Kidney (tissue), 14 donors: ENCODE measurements around the gene CMSS1. TPM values are rescaled to one million over a fixed set of nuclear protein-coding genes. Genes with fewer than 3 reads are reported as not detected.

ENCODE experiments used
- DNase-seq, 5 donors: peaks; one replicate each; pipeline ENCODE4 v3.0.0-alpha.2; 2013 to 2020
- FAIRE-seq: peaks from 2 replicates; lab custom pipeline; 2012; peaks lifted over from hg19 to GRCh38; lab: Jason Lieb, UNC
- H3K27ac ChIP-seq, 2 donors: one replicate each; pipeline ENCODE4 v1.7.0; 2013; ENCODE audit warnings: low read depth in 2 of 2, low read length in 2 of 2, inconsistent platforms in 1 of 2
- H3K27me3 ChIP-seq: one replicate; pipeline ENCODE4 v1.7.1; 2013; ENCODE audit warnings: low read length, inconsistent platforms; ENCODE audit not compliant: control insufficient read depth, insufficient read depth
- H3K36me3 ChIP-seq, 3 donors: one replicate each; pipeline versions ENCODE4 v1.7.0 to v1.7.1; 2013; ENCODE audit warnings: low read length in 3 of 3, control low read depth in 1 of 3, inconsistent platforms in 1 of 3; ENCODE audit not compliant: insufficient read depth in 3 of 3, control insufficient read depth in 2 of 3
- H3K4me1 ChIP-seq, 3 donors: one replicate each; pipeline versions ENCODE4 v1.7.0 to v1.7.1; 2013; ENCODE audit warnings: low read length in 3 of 3, inconsistent platforms in 1 of 3, low read depth in 1 of 3; ENCODE audit not compliant: control insufficient read depth in 2 of 3, insufficient read depth in 2 of 3
- H3K4me3 ChIP-seq, 3 donors: one replicate each; pipeline versions ENCODE4 v1.7.0 to v1.8.1; 2013; ENCODE audit warnings: low read length in 3 of 3, control low read depth in 1 of 3, inconsistent platforms in 1 of 3
- H3K9ac ChIP-seq, 3 donors: one replicate each; pipeline versions ENCODE4 v1.7.0 to v1.7.1; 2013; ENCODE audit warnings: low read length in 3 of 3, control low read depth in 1 of 3, inconsistent platforms in 1 of 3
- H3K9me3 ChIP-seq, 3 donors: one replicate each; pipeline versions ENCODE4 v1.7.0 to v1.7.1; 2013; ENCODE audit warnings: low read length in 3 of 3, control low read depth in 1 of 3, inconsistent platforms in 1 of 3; ENCODE audit not compliant: control insufficient read depth in 2 of 3, insufficient read depth in 1 of 3
- intact Hi-C: fragments of 100-400 bp; cut with DNase I; formaldehyde crosslinking; loops from one replicate; pipeline ENCODE4 v1.11.1; 2022
- polyA plus RNA-seq: library from polyadenylated mRNA; stranded (reverse); fragments of 350-450 nt; fragmentation: Illumina TruSeq; extraction: RNeasy Lipid Tissue Mini Kit (QIAGEN cat#74804); gene quantifications from one replicate; pipeline ENCODE4 v1.2.3, GENCODE V29; 2014; ENCODE audit warnings: low read depth, low replicate concordance; ENCODE audit not compliant: insufficient read depth
- total RNA-seq: library from RNA; stranded (reverse); fragmentation: NEBNext Ultra II Directional; extraction: Animal tissue kit (Norgen Biotek cat#: 25700); gene quantifications from one replicate; pipeline ENCODE4 v1.2.1, GENCODE V29; 2021
- TF ChIP-seq, protein P1 (sequence below): IDR thresholded peaks from 3 replicates; pipeline ENCODE4 v1.5.1; 2012; ENCODE audit warnings: mild to moderate bottlenecking, moderate library complexity, borderline replicate concordance; ENCODE audit not compliant: insufficient read depth; ENCODE audit errors: extremely low read depth
- donor health status: control.
- donor health status: control.
- donor health status: control.
- donor health status: control.
- donor health status: control.
- donor health status: DM: yes; HTN: yes; CAD: no.
- donor health status: Normal renal cell carcinoma (clear cell type).

CMSS1 gene
- total and polyA plus RNA-seq, 2 donors from 2014 or later, result 26.4 to 27.0 TPM

DNA sequence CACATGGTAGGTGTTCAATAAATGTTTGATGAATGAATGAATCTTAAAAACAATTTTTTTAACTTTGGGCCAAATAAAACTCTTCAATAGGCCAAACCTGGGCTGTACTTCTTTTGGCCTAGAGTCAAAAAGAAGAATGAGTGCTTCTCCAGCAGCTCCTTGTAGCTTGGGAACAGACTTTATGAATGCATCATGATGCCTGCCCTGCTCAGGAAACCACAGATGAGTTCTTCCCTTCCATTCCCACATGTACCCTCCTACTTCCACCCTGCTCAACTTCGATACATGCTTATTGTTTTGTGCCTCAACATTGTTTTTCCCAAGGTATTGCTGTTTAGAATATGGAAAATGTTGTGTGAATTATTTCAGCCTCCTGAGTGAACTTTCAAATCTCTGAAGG lies 209.7 kb downstream of the CMSS1 start:
- H3K27me3 ChIP-seq, result no peaks in the 10 kb centered on the region
- FAIRE-seq (no peak), DNase-seq (no peak)
- intact Hi-C loops, result no loop called here
- TF ChIP-seq, protein P1, sequence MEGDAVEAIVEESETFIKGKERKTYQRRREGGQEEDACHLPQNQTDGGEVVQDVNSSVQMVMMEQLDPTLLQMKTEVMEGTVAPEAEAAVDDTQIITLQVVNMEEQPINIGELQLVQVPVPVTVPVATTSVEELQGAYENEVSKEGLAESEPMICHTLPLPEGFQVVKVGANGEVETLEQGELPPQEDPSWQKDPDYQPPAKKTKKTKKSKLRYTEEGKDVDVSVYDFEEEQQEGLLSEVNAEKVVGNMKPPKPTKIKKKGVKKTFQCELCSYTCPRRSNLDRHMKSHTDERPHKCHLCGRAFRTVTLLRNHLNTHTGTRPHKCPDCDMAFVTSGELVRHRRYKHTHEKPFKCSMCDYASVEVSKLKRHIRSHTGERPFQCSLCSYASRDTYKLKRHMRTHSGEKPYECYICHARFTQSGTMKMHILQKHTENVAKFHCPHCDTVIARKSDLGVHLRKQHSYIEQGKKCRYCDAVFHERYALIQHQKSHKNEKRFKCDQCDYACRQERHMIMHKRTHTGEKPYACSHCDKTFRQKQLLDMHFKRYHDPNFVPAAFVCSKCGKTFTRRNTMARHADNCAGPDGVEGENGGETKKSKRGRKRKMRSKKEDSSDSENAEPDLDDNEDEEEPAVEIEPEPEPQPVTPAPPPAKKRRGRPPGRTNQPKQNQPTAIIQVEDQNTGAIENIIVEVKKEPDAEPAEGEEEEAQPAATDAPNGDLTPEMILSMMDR, result no peak
- H3K4me3 ChIP-seq, result no peak overlapping the region
- no peak overlapping the region for H3K27ac ChIP-seq
- no peaks in the 10 kb centered on the region for H3K9me3 ChIP-seq
- H3K36me3 ChIP-seq, result no peaks in the 10 kb centered on the region
- H3K9ac ChIP-seq, result no peak overlapping the region
- H3K4me1 ChIP-seq, result peaks cover 0 to 9% (median 3%) of the 10 kb centered on the region in 3 donors

DNA sequence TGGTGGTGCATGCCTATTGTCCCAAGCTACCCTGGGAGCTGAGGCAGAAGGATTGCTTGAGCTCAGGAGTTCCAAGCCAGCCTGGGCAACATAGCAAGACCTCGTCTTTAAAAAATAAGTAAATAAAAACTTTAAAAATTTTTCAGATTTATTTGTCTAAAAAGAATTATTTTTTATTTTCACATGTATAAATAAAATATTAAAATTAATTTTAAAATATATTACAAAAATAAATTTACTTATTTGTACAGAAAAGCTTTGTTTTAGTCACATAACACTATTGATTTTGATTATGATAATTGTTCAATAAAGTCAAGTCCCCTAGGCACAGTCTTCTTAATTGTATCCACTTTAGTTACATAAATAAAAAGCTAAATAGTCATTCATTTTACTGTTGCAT lies 211.4 kb downstream of the CMSS1 start:
- H3K4me1 ChIP-seq, result peaks cover 0 to 3% (median 3%) of the 10 kb centered on the region in 3 donors
- H3K9ac ChIP-seq, result no peak overlapping the region
- DNase-seq (no peak), FAIRE-seq (peak; percentile 86)
- H3K27ac ChIP-seq, result no peak overlapping the region
- TF ChIP-seq, protein P1, result no peak
- intact Hi-C loops, result no loop called here
- no peaks in the 10 kb centered on the region for H3K36me3 ChIP-seq
- H3K9me3 ChIP-seq, result no peaks in the 10 kb centered on the region
- H3K27me3 ChIP-seq, result no peaks in the 10 kb centered on the region
- no peak overlapping the region for H3K4me3 ChIP-seq

DNA sequence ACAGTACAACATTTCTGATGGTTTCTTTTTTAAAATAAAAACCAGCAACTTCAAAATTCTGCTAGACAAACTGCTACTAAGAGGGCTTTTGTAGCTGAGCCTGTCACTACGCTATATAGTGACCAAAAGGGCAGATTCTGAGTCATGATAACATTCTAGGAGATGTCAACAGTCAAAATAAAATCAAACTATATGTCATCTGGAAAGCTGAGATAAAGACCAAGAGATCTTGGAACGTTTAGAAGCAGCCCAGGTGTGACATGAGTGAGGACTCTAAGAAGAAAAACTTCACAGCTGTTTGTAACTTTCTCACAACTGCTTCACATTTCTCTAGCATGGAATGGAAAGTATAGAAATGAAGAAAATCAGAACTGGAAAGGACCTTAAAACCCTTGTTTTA lies 212.0 kb downstream of the CMSS1 start:
- intact Hi-C loops, result no loop called here
- Histone ChIP-seq H3K4me1 (peaks cover 0 to under 1% (median 0%) of the 10 kb centered on the region in 3 donors), H3K27ac (no peak overlapping the region), H3K27me3 (no peaks in the 10 kb centered on the region), H3K9ac (no peak overlapping the region), H3K4me3 (no peak overlapping the region), H3K9me3 (no peaks in the 10 kb centered on the region), H3K36me3 (no peaks in the 10 kb centered on the region)
- TF ChIP-seq, protein P1, result no peak
- no peak for DNase-seq
- no peak for FAIRE-seq

DNA sequence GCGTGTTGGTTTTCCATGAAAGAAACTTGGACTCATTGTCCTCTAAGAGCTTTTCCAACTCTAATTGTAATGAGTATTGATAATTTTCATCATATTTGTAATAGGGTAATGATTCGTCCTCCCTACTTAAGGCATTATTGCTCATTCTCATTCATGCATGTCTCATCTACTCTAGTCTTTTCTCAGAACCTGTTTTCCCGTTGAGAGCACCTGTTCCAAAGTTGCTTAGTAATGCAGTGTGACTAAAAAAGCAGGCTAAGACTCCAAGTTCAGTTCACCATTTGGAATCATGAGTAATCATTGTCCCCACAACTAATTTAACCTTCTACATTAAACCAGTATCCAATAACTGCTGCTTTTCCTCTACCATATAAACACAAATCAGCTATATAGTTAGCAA lies 212.7 kb downstream of the CMSS1 start:
- no peaks in the 10 kb centered on the region for H3K36me3 ChIP-seq
- DNase-seq (no peak), FAIRE-seq (no peak)

More for the DNA sequence above, 212.7 kb downstream of the CMSS1 start:
- H3K9ac ChIP-seq, result no peak overlapping the region
- no peaks in the 10 kb centered on the region for H3K4me1 ChIP-seq
- intact Hi-C loops, result no loop called here
- no peak overlapping the region for H3K27ac ChIP-seq
- TF ChIP-seq, protein P1, result no peak
- H3K27me3 ChIP-seq, result no peaks in the 10 kb centered on the region
- no peak overlapping the region for H3K4me3 ChIP-seq
- H3K9me3 ChIP-seq, result no peaks in the 10 kb centered on the region
